DOHH2 (cell line): ENCODE measurements around the gene AMZ1.

Source experiments
- H3F3A ChIP-seq: fragments of 200-600 bp; sonication (generic), shearing (Covaris generic); 2 replicates; pipeline ENCODE4 v1.6.0; 2016; ENCODE audit warnings: antibody characterized with exemption, mild to moderate bottlenecking; ENCODE audit not compliant: control insufficient read depth, insufficient read depth
- H3K27ac ChIP-seq: fragments of 200-600 bp; sonication (generic); 2 replicates; pipeline ENCODE4 v1.5.1; 2014; ENCODE audit warnings: low read depth, mild to moderate bottlenecking, low read length, moderate library complexity
- H3K27me3 ChIP-seq: fragments of 200-600 bp; sonication (generic); 2 replicates; pipeline ENCODE4 v1.6.1; 2014; ENCODE audit warnings: mild to moderate bottlenecking, low read length, mixed read lengths; ENCODE audit not compliant: control insufficient read depth
- H3K36me3 ChIP-seq: fragments of 200-600 bp; sonication (generic); 2 replicates; pipeline ENCODE4 v1.6.1; 2014; ENCODE audit warnings: mild to moderate bottlenecking, low read length, moderate library complexity, mixed read lengths; ENCODE audit not compliant: control insufficient read depth
- H3K4me1 ChIP-seq: fragments of 200-600 bp; sonication (generic); 2 replicates; pipeline ENCODE4 v1.6.1; 2014; ENCODE audit warnings: mild to moderate bottlenecking, low read length, mixed read lengths; ENCODE audit not compliant: control insufficient read depth
- H3K4me2 ChIP-seq: fragments of 200-600 bp; sonication (generic); 2 replicates; pipeline ENCODE4 v1.6.0; 2014; ENCODE audit warnings: mild to moderate bottlenecking, low read length, moderate library complexity
- H3K4me3 ChIP-seq: fragments of 200-600 bp; sonication (generic); 2 replicates; pipeline ENCODE4 v1.5.1; 2014; ENCODE audit warnings: mild to moderate bottlenecking, low read length, mixed read lengths
- H3K79me2 ChIP-seq: fragments of 200-600 bp; sonication (generic); 2 replicates; pipeline ENCODE4 v1.6.1; 2014; ENCODE audit warnings: mild to moderate bottlenecking, low read length, mixed read lengths; ENCODE audit not compliant: control insufficient read depth
- H3K9me2 ChIP-seq: fragments of 200-600 bp; sonication (generic); replicated peaks from 2 replicates; pipeline ENCODE4 v1.6.1; 2014; ENCODE audit warnings: mild to moderate bottlenecking, low read length, mixed read lengths; ENCODE audit not compliant: control insufficient read depth
- H3K9me3 ChIP-seq: fragments of 200-600 bp; sonication (generic); 2 replicates; pipeline ENCODE4 v1.6.1; 2014; ENCODE audit warnings: antibody characterized with exemption, low read length, mixed read lengths; ENCODE audit not compliant: control insufficient read depth, insufficient read depth
- H4K20me1 ChIP-seq: fragments of 200-600 bp; sonication (generic); 2 replicates; pipeline ENCODE4 v1.6.0; 2014; ENCODE audit warnings: low read depth, mild to moderate bottlenecking, antibody characterized with exemption, low read length, moderate library complexity; ENCODE audit not compliant: control insufficient read depth, insufficient read depth
- CTCF ChIP-seq: fragments of 200-600 bp; sonication (generic); IDR thresholded peaks from one replicate; pipeline ENCODE4 v1.5.1; 2014; ENCODE audit warnings: antibody characterized with exemption, mild to moderate bottlenecking, low read depth, low read length; ENCODE audit not compliant: poor library complexity, severe bottlenecking
- EZH2phosphoT487 ChIP-seq: fragments of 200-600 bp; sonication (generic); IDR thresholded peaks from 2 replicates; pipeline ENCODE4 v1.6.1; 2017; ENCODE audit warnings: borderline replicate concordance, mild to moderate bottlenecking, antibody characterized with exemption, low read length, moderate library complexity, mixed read lengths

The AMZ1 gene

GRCh38 chr7:2699289-2699620 is 11.3 kb downstream of the AMZ1 start:
- peak overlapping the region; percentile 87 for H3K27ac ChIP-seq
- no peaks in the 10 kb centered on the region for H3K36me3 ChIP-seq
- H3K9me2 ChIP-seq: no peaks in the 10 kb centered on the region
- peaks cover 18% of the 10 kb centered on the region for H3F3A ChIP-seq
- H3K27me3 ChIP-seq: no peaks in the 10 kb centered on the region
- peaks cover 58% of the 10 kb centered on the region for H3K4me1 ChIP-seq
- no peaks in the 10 kb centered on the region for H3K79me2 ChIP-seq
- peak overlapping the region; percentile 81 for H3K4me2 ChIP-seq
- no peaks in the 10 kb centered on the region for H4K20me1 ChIP-seq
- TF ChIP-seq EZH2phosphoT487: no peak
- no peak for TF ChIP-seq CTCF
- no peaks in the 10 kb centered on the region for H3K9me3 ChIP-seq
- peak overlapping the region; percentile 65 for H3K4me3 ChIP-seq

DNA sequence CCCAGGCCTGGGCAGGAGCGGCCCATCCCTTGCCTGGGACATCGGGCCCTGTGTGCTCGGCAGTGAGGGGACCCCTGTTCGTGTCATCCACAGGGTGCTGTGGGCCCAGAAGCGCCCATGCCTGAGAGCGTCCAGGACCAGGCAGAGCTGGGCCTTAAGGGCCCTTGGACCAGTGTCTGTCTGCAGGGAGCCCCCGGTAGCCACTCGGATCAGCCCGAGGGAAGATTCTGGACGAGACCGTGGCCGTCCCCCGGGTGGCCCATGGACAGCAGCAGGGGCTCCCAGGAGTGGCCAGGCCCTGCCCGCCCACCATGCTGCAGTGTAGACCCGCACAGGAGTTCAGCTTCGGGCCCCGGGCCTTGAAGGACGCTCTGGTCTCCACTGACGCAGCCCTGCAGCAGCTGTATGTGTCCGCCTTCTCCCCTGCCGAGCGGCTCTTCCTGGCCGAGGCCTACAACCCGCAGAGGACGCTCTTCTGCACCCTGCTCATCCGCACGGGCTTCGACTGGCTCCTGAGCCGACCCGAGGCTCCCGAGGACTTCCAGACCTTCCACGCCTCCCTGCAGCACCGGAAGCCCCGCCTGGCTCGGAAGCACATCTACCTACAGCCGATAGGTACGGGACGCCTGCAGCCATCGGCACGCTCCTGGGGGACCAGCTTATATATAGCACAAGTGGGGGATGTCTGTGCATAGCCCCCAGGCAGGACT is 12.3 kb downstream of the AMZ1 start:
- Histone ChIP-seq H3K79me2 (no peaks in the 10 kb centered on the region), H3K9me3 (no peaks in the 10 kb centered on the region), H3K9me2 (no peaks in the 10 kb centered on the region), H3K4me2 (peak overlapping the region; percentile 81), H4K20me1 (no peaks in the 10 kb centered on the region), H3K27ac (peak overlapping the region; percentile 87), H3K4me3 (peak overlapping the region; percentile 65), H3F3A (peaks cover 18% of the 10 kb centered on the region), H3K27me3 (no peaks in the 10 kb centered on the region), H3K4me1 (peaks cover 51% of the 10 kb centered on the region), H3K36me3 (no peaks in the 10 kb centered on the region)
- TF ChIP-seq CTCF: no peak
- TF ChIP-seq EZH2phosphoT487: no peak

DNA sequence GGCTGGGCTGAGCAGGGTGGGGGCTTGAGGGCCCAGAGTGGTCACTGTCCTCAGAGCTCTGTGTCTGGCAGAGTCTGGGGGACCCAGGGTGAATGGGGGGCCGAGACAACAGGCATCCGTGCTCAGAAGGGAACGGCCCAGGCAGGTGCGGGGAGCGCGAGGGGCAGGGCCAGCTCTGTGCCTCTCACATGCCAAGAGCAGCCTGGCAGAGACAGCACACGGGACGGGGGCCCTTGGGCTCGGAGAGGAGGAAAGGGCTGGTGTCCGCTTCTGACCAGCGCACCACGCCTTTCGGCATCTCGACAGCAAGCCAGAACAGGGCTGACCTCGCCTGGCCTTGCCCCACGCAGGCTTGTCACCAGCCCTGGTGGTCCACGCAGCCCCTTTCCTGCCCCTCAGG is 13.4 kb downstream of the AMZ1 start:
- Histone ChIP-seq H3K27me3 (no peaks in the 10 kb centered on the region), H3K79me2 (no peaks in the 10 kb centered on the region), H3K9me2 (no peaks in the 10 kb centered on the region), H3K4me2 (no peak overlapping the region), H3K9me3 (no peaks in the 10 kb centered on the region), H3K36me3 (no peaks in the 10 kb centered on the region), H3F3A (peaks cover 18% of the 10 kb centered on the region), H3K27ac (no peak overlapping the region), H3K4me3 (no peak overlapping the region), H4K20me1 (no peaks in the 10 kb centered on the region), H3K4me1 (peaks cover 40% of the 10 kb centered on the region)
- no peak for TF ChIP-seq EZH2phosphoT487
- no peak for TF ChIP-seq CTCF
